ENCODE results near the gene CD300LG.
A peak's percentile ranks its signal among the peaks of the same experiment; 100 is the strongest.
"Not testable (repeated sequence)": the region's sequence is repeated elsewhere in the genome, so short reads cannot be mapped to it uniquely, and the experiment has no call there.

The CD300LG gene

DNA sequence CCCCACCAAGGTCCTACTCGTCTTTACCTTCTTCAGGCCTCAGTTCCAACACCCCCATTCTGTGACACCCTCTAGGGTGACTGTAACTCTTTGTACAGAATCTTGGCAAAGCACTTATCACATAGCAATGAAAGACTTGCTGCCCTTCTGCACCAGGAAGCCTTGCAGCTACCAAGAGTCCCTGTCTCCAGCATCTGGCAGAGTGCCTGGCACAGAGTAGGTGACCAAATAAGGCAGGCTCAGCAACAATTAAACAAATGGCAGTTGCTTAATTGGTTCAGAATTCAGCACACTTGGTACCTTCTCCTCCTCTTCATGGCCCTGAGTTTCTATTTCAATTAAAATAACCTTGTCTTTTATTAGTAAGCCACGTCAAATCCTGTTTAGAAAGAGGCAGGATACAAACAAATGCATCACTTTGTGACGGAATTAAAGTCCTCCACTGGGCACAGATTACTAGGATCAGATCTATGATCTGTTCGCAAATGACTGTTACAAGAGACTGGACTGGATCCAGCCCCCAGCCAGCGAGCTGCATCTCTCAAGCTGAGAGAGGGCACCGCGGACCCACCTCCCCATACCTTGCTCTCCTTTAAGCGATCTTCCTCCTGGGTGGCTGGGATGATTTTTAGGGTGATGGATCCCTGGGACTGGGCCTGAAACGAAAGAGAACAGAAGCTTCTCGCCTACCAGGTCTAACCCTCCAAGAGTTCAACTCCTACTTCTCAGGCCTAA, 23.5 kb upstream of the CD300LG start:
- DNase-seq = peak in 1 of 58 donors; percentile 39

DNA sequence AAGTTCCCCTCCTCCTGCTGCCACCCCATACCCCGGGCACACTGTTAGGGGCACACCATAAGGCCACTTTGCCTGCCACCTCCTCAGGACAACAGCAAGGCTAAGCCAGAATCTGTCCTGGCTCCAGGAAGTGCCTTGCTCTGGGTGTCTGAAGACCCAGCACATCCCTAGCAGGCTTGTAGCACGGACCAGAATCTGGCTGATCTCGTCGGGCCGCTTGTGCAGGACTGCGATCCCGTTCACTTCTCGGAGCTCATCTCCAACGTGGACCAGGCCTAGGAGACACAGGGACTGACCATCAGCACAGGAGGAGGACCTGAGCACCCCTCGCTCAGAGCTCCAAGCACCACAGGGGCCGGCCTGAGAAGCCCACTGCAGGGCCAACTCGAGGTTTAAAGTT, 21.4 kb upstream of the CD300LG start:
- no peak for DNase-seq

DNA sequence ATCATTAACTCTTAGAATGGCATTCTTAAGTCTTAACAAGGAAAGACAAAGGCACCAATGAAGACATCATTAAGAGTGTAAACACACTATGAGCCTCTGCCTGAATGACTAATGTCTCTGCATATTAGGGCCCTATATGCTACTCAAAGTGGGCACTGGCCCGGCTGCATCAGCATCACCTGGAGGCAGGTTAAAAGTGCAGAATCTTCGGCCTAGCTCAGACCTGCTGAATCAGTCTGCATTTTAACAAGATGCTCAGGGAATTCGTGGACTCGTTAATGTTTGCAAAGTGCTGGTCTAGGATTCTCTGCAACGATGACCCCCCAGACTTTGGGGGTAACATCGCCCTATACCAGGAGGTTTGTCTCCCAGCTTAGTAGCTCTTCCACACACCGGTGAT, 20.8 kb upstream of the CD300LG start:
- no peak for DNase-seq

DNA sequence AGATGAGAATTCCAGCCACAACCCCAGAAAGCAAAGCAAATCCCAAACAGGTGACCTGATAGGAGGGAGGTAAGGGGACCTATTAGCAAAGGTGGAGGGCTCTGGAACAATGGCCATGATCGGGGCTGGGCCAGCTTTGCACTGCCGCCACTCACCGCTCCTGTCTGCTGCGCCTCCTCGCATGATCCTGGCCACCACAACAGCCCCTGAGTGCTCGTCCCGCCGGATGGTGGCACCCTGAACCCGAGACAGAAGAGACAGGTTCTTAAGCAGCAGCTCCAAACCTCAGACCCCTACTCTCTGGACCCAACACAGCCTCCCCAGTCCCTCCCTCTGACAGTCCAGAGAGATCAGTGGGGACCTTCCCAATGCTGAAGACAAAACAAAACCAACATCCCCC, 19.4 kb upstream of the CD300LG start:
- no peak for DNase-seq

DNA sequence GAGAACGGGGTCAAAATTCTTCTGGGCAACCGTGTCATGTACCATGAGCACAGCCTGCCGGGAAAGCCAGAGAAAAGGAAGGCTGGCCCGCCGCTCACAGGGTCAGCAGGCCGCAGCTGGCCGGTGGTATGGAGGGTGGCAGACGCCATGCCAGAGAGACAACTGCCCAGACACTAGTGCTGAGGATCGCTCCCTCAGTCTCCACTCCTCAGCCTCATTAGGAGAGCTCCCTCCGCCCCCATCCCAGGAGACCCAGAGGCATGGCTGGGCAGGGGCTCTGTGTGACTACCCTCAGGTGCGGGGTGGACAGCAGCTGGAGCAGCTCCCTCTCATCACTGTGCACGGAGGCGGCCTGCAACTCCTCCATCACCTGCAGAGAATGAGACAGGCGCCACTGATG, 17.2 kb upstream of the CD300LG start:
- DNase-seq = no peak

DNA sequence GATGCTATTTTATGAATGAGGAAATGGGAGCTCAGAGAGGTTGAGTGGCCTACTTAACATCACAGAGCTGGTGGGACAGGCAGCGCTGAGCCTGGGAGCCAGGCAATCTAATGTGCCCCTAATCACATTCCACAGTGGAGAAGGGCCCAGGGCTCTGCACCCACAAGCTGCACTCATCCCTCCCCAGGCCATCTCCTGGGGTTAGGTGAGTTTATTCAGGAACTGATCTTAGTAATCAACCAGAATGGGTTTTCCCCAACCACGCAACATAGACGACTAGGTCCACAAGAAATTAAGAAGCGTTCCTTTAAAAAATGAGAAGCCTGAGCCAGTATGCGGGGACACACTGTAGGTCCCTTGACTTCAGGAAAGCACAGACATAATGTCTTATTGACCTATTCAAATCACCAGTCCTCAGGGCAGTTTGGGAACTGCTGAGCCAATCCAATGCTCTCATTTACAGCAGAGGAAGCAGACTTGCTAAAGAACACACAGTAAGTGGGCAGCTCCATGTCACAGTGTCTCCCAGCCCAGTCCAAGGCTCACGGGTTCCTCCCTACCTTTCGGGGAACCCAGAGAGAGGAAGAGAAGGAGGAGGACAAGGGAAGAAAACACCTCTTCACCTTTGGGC, 16.4 kb upstream of the CD300LG start:
- no peak for DNase-seq

DNA sequence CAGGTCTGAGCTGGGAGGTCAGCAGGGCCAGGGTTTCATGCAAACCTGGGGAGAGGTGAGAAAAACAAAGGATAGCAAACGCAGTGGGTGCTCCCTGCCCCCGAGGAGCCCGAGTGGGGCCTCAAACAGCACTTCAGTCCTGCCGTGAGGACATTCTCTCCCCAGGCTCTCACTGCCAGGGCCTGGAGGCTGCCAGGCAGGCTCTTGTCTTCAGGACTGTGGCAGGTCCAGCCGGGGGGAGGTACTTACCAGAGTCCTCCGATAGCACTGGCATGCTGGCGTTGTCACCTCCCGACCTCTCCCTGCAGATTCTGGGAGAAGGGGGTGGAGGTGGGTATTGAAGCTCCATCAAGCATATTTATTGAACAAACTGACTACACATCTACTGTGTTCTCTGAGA, 15.3 kb upstream of the CD300LG start:
- no peak for DNase-seq

DNA sequence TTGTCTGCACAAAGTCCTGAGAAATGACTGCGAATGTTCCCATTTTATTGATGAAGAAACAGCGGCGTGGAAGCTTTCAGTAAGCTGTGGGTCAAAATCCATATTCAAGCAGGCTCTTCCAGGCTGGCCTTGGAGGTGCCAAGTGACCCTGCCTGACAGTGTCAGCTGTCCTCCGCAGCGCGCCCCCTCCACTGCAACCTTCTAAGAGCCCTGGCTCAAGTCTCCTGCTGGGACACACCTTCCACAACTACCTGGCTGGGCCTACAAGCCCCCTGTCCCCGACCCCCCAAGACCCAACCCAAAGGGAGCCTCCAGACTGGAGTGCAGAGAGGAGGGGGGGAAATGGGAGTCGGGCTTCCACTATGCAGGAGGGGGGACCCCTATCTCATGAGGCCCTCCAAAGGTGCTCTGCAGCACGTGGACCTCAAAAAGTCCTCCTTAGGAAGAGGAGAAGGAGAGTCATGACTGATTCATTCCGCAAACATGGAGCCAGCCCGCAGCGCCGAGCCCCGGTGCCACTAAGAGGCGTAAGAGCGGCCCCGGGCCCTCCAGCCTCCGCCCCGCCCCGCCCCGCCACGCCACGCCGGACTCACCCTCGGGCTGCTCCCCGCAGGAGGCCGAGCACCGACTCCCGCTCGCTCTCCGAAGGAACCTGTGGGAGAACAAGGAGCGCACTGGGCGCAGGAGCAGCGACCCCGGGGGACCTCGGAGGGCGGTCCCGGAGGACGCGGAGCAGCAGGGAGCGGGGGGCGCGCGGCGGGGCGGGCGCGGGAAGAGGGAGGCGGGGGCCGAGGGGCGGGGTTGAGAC, 14.6 kb upstream of the CD300LG start:
- peak in 8 of 58 donors; percentile 8 to 62 (median 38) for DNase-seq

DNA sequence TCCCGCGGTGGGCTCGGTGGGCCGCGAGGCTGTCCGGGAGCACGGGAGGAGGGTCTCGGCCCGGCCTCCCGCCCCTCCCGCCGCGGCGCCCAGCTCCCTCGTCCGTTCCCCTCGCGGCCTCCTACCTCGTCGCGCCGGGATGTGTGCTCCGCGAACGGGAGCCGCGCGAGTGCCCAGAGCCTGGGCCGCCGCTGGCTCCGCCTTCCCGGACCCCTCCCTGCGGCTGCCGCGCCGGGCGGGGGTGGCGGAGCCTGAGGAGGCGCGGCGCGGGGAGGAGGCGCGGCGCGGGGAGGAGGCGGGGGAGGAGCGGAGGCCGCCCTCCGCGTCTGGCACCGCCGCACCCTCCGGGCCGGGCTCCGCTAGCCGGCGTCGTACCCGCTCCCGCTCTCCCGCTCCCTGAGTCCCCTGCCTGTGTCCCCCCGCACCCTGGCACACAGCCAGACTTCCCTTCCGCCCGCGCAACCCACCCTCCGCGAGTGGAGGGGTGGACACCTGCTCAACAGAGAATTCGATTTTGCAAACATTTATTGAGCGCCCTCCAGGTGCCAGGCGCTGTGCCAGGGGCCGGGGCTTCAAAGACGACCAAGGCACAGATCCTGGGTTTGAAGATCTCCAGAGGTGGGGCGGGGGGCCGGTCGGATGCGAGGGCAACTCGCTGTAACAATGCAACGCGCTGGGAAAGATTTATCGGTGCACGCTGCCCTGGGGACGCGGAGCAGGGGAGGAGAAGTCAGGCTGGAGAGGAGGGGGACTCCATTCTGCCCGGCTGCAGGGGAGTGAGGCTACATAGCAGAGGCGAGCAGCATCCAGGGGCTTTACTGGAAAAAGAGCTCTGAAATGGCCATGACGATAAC, 13.8 kb upstream of the CD300LG start, which contains the start of gene MPP3:
Gene MPP3 (minus strand): TSS at position 171 of the 854 bp plus-strand sequence. CDS start 1,240 bp downstream, outside the sequence.
- peak in 40 of 58 donors; percentile 9 to 66 (median 27) for DNase-seq

DNA sequence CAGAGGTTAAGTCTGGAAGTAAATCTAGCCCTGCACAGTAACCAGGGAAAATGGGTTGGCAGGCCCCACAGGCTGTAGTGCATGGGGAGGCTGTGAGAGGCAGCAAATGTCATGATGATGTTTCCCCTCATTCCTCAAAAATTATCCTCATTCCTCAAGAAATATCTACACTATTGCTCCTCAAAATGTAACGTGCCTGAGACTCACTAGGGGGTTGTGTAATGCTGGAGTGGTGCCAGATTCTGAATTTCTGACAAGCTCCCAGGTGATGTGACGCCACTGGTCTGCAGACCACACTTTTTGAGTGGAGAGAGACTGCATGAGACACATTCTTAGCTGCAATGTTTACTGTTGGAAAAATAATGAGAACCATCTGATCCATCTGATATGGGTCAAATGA, 12.9 kb upstream of the CD300LG start:
- DNase-seq = no peak

DNA sequence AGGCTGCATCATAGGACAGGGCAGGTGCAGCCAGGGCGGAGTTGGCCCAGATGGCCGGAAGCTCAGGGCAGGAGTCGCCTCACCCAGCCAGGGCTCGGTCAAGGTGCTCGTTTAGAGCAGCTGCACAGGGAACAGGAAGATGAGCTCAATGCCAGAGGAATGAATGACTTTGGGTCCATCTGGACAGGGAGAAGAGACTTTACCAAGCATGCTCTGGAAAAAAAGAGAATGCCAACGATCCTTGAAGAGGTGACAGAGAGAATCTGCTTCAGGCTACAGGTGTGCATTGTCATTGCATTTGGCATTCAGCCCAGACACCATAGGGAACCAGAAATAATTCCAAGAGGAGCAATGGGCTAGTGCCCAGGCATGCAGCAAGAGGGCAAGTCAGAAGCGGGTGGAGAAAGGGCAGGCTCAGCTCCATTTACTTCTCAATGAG, 7.3 kb upstream of the CD300LG start:
- DNase-seq = no peak

DNA sequence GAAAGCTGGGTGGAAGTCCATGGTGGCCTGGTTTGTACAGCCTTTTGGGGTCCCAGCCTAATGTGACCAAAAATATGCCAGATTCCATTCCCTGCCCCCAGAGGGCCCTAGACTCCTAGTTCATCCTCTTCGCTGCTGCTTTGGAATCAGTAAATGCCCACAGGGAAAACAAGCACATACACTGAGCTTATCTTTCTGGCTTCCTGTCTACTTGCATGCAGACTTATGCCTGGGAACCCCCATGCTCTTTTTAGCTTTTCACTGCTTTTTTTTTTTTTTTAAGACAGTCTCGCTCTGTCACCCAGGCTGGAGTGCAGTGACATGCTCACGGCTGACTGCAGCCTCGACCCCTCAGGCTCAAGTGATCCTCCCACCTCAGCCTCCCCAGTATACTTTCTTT, 6.2 kb upstream of the CD300LG start:
- DNase-seq = no peak

DNA sequence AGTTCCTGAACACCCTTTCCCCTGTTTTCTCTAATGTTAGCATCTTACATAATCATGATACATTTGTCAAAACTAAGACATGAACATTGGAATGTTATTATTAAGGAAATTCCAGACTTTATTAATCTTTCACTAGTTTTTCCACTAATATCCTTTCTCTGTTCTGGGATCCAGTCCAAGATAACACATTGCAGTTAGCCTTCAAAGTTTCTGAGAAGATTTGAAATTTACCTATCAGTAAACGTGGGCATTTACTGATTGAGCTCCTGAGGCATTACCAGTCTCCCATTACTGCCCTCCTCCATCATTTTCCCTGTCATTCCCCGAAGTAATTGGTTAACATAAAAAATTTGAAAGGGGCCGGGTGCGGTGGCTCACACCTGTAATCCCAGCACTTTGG, 5.7 kb upstream of the CD300LG start:
- no peak for DNase-seq

DNA sequence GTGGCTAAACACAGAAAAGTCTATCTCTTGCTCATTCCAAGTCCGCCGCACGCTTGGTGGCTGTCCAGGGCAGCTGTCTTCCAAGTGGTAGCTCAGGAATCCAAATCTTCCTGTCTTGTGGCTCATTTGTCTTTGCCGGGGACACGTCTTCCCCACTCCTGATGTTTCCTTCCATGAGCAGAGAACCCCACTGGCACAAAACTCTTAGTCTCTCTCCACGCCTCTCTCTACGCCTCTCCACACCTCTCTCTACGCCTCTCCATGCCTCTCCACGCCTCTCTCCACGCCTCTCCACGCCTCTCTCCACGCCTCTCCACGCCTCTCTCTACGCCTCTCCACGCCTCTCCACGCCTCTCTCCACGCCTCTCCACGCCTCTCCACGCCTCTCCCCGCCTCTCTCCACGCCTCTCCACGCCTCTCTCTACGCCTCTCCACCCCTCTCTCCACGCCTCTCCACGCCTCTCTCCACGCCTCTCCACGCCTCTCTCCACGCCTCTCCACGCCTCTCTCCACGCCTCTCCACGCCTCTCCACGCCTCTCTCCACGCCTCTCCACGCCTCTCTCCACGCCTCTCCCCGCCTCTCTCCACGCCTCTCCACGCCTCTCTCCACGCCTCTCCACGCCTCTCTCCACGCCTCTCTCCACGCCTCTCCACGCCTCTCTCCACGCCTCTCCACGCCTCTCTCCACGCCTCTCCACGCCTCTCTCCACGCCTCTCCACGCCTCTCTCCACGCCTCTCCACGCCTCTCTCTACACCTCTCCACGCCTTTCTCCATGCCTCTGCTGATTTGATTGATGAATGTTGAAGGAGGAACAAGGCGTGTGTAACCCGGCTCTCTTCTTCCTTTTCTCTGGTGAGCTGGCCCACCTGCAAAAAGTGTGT, 4.6 kb upstream of the CD300LG start:
- not testable (repeated sequence) for DNase-seq

DNA sequence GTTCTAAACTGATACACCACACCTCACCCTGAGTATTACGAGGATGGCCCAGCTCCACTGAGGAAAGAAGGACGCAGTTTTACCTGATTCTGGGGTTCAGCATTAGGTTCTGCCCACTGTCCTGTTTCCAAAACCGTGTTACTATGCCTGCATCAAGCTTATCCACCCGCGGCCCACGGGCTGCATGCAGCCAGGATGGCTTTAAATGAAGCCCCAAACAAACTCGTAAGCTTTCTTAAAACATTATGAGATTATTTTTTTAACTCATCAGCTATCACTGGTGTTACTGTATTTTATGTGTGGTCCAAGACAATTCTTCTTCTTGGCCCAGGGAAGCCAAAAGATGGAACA, 4.0 kb upstream of the CD300LG start:
- DNase-seq = no peak

DNA sequence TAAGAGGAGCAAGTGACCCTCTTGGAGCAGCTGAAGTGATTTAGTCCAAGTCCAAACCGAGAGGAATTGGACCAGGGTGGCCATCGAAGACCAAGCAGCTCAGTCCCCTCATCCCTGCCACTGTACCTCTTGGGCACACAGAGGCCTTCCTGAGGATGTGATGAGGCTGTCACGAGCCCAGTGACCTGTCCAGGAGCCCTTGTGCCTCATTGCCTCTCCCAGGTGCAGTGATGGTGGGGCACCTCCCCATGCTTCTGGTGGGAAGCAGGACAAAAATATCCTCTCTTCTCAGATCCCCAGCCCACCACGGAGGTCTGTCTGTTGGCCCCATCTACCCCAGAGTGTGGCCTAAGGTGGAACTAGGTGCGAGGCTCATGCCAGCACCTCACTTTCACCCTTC, 2.7 kb upstream of the CD300LG start:
- no peak for DNase-seq

DNA sequence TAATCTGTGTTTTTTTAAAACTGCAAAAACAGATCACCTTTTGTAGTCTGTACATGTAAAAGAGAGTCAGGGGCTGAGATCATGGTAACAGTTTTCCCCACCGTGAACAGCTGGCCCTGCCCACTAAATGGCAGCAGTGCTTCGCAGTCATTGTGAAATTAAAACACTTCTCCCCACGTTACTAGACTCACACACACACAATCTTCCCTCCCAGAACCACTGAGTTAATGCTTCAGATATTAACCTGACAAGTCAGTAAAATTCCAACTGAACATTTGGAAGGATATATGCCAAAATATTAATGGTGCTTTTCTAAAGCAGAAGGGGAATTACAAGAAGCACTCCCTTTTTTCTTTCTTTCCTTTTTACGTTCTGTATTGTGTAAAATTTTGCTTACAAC, 1.2 kb upstream of the CD300LG start:
- no peak for DNase-seq

DNA sequence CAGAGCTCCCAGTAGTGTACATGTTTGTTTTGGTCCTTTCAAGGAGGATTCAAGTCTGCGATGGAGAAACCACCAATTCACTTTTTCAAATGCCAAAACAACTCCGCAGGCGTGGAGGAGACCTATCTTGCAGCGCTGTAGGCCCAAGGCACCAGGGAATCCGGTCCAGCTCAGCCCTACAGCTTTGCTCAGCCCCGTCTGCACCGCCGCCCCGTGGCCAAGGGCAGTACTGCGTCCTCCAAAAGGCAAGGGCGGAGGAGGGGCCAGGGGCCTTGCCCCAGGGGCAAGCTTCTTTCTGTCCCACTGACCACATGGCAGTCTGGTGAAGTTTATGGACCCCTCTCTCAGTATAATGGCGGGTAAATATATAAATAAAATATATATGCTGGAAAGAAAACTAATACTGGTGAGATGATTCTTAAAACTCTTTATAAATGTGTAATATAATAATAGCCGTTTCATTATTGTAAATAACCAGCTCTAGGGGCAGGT, 709 bp upstream of the CD300LG start:
- DNase-seq = peak in 51 of 58 donors; percentile 13 to 82 (median 56)

DNA sequence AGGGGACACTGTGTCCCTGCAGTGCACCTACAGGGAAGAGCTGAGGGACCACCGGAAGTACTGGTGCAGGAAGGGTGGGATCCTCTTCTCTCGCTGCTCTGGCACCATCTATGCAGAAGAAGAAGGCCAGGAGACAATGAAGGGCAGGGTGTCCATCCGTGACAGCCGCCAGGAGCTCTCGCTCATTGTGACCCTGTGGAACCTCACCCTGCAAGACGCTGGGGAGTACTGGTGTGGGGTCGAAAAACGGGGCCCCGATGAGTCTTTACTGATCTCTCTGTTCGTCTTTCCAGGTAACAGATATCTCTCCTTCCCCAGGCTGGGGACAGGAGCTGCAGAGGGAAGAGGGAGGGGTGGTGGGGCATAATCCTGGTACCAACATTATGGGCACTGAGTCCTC, 1.6 kb downstream of the CD300LG start:
- no peak for DNase-seq

DNA sequence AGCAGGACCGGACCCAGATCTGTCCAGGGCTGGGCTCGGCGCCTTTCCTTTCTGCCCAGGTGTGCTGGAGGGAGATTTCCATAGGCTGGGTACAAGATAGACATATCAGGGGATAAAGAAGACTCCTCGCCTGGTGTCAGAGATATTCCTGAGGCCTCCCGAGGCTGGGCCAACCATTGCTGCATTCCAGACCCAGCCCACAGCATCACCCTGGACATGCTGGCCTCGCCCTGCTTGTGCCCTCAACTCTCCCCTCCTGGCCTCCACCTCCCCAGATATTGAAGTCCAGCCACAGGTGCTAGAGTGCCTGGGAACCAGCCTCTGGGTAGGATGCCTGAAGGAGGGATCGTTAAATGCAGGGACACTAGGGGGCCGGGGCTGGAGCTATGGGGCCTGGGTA, 2.1 kb downstream of the CD300LG start:
- DNase-seq = no peak
